Tibial nerve (tissue), 3 donors: Measurements from ENCODE around the gene HAPLN2.

Experiments used
- POLR2A ChIP-seq, 2 donors: fragments of 450-650 bp; IDR thresholded peaks; one replicate each; pipeline ENCODE4 v1.6.1; 2017; ENCODE audit warnings: antibody characterized with exemption in 2 of 2, mild to moderate bottlenecking in 2 of 2, moderate library complexity in 2 of 2
- TF ChIP-seq, protein P1 (sequence below), 5 experiments: fragments of 200-600 bp in 3 of 5; fragments of 450-650 bp in 2 of 5; sonication (generic) in 3 of 5; IDR thresholded peaks; one replicate each; pipeline ENCODE4 v1.5.1; 2016 to 2019; ENCODE audit warnings: antibody characterized with exemption in 5 of 5, mild to moderate bottlenecking in 3 of 5, moderate library complexity in 2 of 5

DNA sequence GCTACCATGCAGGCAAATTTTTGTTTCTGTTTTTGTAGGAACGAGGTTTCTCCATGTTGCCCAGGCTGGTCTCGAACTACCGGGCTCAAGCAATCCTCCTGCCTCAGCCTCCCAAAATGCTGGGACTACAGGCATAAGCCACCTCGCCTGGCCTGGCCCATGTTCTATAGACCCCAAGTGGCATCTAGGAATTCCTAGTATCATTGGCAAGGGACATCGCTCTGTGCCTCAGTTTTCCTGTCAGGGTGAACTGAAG lies 43.5 kb downstream of the HAPLN2 start:
- TF ChIP-seq, protein P1, sequence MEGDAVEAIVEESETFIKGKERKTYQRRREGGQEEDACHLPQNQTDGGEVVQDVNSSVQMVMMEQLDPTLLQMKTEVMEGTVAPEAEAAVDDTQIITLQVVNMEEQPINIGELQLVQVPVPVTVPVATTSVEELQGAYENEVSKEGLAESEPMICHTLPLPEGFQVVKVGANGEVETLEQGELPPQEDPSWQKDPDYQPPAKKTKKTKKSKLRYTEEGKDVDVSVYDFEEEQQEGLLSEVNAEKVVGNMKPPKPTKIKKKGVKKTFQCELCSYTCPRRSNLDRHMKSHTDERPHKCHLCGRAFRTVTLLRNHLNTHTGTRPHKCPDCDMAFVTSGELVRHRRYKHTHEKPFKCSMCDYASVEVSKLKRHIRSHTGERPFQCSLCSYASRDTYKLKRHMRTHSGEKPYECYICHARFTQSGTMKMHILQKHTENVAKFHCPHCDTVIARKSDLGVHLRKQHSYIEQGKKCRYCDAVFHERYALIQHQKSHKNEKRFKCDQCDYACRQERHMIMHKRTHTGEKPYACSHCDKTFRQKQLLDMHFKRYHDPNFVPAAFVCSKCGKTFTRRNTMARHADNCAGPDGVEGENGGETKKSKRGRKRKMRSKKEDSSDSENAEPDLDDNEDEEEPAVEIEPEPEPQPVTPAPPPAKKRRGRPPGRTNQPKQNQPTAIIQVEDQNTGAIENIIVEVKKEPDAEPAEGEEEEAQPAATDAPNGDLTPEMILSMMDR (IDR thresholded peaks at IDR 0.05), result no peak
- no peak for TF ChIP-seq POLR2A (IDR thresholded peaks at IDR 0.05)
